NCI-H2227 treated with DMSO at 0.1 percent for 48 hours (cell line): ENCODE data around the gene TMEM247.
"Not testable (repeated sequence)": the region's sequence is repeated elsewhere in the genome, so short reads cannot be mapped to it uniquely, and the experiment has no call there.

Experiments used
- DNase-seq: peaks from one replicate; lab custom pipeline; 2025; lab: John Stamatoyannopoulos, UW

Gene TMEM247

GRCh38 chr2:46458763-46459500 lies 20.4 kb upstream of the TMEM247 start:
- DNase-seq, result no peak

GRCh38 chr2:46459694-46460093 lies 19.7 kb upstream of the TMEM247 start:
- DNase-seq, result no peak

GRCh38 chr2:46460241-46460921 lies 19.0 kb upstream of the TMEM247 start:
- DNase-seq, result no peak

DNA sequence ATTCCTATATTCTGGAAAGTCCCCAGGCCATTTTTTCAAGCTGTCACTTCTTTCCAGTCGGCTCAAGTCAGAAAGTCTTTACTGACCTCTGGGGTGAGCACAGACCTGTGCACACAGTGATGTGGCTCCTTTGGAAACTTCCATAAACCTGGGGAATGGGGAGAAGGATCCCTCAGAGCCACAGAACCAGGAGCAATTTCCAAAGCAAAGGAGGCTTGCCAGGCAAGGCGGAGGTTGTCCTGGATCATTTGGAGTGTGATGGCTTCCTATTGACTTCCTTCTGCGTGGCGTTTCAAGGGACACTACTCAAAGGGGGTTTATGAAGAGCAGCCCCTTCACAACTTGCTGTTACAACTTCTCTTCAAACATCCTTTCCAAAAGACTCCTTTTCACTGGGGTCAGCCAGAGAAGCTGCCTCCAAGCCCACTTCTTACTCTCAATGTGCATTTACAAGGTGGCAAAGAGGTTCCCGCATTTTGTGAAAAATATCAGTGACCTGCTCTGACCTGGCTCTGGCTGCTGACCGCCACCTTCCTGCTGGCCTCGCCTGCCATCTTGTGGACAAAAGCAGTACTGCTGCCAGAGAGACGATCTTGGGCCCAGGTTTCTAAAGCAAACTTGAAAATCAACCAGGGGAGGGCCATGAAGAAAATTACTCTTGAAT lies 18.2 kb upstream of the TMEM247 start:
- DNase-seq, result peak; percentile 52

DNA sequence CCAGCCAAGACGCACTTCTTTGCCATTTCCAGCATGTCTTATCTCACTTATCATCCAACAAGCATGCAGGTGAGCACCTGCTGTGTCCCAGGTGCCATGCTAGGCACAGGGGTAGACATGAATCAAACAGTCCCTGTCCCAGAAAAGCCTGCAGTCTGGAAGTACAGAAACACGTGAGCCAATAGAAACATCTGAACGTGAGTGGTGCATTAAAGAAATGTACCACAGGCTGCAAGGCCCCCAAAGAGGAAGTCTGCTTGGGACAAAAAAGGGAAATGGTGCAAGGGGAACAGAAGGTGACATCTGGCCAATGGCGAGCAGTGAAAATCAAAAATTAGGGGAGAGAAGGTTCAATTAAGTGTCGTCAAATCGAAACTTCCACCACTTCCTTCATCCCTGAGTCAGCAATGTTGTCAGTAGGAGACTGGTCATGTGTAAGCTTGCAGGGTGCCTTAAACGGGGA lies 17.6 kb upstream of the TMEM247 start:
- no peak for DNase-seq

DNA sequence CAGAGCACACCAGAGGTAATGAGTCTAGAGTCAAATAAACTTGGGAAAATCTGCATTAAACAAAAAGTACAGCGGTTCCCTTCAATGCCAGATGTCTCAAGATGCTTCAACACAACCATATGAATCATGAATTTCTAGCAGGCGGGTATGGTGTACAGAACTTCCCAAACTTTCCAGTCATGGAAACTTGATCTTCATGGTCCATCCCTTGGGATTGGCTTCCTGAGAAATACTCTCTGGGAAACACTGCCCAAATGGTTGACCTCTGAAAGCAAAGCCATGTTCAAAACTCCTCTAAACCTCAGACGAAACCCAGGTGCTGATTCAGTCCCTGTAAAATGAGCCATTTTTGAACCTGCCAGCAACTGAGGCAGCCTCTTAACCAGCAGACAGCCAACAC lies 16.4 kb upstream of the TMEM247 start:
- no peak for DNase-seq

DNA sequence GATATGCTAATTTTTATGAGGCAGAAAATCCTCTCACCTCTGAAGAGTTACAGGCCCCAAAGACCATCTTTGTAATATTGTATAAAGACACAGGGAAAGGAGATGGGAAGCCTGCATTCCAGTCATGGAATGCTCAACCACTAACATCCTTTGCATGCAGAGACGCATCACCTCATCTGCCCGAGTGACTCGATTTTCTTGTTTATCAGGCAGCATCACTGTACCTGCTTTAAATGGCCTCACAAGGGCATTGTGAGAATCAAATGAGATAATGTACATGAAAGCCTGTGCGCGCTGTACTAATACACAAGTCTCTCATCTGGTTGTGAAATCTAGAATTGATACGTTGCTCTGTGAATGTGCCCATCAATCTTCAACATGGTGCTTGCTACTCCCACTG lies 10.2 kb upstream of the TMEM247 start:
- no peak for DNase-seq

GRCh38 chr2:46469700-46470099 lies 9.7 kb upstream of the TMEM247 start:
- no peak for DNase-seq

- DNase-seq, result no peak
Observed at GRCh38 chr2:46470114-46470628, 9.2 kb upstream of the TMEM247 start.

DNA sequence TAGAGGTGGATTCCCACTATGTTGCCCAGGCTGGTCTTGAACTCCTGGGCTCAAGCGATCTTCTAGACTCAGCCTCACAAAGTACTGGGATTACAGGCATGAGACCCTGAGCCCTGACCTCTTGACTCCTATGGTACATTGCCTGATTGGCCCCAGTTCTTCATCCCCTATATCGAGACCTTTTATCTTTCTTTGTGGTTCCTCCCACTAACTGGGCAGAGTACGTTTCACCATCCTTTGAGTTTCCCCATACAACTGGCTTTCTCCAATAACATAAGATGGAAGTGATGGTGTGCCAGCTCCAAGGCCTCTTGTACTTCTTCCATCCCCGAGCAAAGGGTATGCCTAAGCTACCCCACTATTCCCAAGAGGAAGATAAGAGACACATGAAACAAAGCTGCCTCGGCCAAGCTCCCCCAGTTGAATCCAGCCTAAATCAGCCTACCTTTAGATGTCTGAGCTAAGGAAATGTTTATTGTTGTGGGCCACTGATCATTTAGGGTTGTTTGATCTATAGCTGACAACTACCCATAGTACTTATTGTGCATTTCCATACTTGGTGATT lies 8.3 kb upstream of the TMEM247 start:
- DNase-seq, result no peak

DNA sequence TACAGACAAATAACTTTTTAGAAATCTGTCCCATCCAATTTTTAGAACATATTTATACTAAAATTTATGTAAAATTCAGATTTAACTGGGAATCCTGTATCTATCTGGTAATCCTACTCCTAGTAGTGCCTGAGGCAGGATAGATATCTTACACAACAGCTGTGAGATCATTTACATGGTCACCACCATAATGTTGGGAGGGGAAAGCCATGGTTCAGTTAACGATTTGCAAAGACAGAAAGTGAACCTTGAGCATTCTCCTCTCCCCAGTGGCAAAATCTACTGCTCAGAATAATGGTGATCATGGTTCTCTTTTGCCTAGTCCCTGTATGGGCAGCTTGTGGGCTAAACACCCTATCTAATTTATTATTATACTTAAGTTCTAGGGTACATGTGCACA lies 7.7 kb upstream of the TMEM247 start:
- DNase-seq, result no peak

DNA sequence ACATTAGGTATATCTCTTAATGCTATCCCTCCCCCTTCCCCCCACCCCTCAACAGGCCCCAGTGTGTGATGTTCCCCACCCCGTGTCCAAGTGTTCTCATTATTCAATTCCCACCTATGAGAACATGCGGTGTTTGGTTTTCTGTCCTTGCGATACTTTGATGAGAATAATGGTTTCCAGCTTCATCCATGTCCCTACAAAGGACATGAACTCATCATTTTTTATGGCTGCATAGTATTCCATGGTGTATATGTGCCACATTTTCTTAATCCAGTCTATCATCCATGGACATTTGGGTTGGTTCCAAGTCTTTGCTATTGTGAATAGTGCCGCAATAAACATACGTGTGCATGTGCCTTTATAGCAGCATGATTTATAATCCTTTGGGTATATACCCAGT lies 7.2 kb upstream of the TMEM247 start:
- not testable (repeated sequence) for DNase-seq

- not testable (repeated sequence) for DNase-seq
Observed at GRCh38 chr2:46477462-46477861, 1.9 kb upstream of the TMEM247 start.

DNA sequence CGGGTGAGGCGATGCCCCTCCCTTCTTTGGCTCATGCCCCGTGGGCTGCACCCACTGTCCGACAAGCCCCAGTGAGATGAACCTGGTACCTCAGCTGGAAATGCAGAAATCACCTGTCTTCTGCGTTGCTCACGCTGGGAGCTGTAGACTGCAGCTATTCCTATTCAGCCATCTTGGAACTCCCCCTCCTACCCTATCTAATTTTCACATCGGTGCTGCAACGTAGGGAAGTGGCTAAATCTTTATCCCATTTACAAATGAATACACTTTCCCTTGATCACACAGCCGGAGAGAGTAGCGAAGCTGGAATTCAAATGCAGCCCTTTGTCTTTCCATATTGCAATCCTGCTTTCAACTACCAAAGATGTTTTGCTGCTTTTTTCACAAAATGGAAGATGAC lies 1.4 kb upstream of the TMEM247 start:
- no peak for DNase-seq

DNA sequence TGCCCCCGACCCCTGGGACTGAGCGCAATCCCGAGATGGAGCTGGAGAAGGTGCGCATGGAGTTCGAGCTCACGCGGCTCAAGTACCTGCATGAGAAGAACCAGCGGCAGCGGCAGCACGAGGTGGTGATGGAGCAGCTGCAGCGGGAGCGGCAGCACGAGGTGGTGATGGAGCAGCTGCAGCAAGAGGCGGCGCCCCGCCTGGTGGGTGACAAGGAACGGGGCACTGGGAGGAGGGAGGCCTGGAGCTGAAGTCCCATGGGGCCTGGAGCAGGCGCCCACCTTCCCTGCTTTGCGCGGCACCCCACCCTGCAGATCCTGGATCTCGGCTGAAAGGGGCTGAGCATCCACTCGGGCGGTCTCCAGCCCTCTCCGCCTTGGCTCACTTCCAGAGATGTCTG lies 1.2 kb downstream of the TMEM247 start:
- DNase-seq, result peak; percentile 7

- no peak for DNase-seq
Observed at GRCh38 chr2:46481198-46482193, 2.1 kb downstream of the TMEM247 start.

GRCh38 chr2:46482490-46482889 lies 3.1 kb downstream of the TMEM247 start:
- DNase-seq, result no peak

DNA sequence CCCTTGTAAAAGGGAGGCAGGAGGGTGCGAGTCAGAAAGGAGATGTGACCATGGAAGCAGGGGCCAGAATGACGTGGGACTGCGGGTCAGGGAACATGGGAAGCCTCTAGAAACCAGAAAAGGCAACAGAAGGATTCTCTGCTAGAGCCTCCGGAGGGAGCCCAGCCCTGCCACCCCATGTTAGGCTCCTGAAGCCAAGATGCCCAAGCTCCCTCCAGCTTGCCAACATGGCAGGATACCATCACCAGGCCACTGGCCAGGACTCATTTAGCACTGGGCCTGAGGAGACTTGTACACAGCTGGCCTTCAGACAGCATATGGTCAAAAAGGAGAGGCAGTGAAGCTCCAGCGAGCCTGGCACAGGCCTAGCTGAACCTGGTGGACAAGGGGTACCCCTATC lies 5.6 kb downstream of the TMEM247 start:
- no peak for DNase-seq

DNA sequence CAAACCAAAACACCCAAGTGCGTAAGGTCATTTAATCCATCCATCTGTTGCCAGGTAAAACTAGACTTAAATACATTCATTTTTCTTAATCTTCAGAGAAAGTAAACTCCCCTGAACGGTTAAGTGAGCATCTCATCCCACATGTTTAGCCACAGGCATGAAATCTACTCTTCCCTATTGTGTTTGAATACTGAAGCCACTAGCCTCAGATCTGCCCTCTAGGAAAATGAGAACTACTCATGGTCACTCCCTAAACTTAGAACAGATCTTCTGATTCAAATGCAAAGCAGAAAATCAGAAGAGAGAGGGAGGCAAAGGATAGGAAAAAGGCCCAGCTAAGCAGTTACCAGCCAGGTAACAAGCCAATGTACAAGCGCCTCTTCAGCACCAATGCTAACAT lies 7.1 kb downstream of the TMEM247 start:
- no peak for DNase-seq

DNA sequence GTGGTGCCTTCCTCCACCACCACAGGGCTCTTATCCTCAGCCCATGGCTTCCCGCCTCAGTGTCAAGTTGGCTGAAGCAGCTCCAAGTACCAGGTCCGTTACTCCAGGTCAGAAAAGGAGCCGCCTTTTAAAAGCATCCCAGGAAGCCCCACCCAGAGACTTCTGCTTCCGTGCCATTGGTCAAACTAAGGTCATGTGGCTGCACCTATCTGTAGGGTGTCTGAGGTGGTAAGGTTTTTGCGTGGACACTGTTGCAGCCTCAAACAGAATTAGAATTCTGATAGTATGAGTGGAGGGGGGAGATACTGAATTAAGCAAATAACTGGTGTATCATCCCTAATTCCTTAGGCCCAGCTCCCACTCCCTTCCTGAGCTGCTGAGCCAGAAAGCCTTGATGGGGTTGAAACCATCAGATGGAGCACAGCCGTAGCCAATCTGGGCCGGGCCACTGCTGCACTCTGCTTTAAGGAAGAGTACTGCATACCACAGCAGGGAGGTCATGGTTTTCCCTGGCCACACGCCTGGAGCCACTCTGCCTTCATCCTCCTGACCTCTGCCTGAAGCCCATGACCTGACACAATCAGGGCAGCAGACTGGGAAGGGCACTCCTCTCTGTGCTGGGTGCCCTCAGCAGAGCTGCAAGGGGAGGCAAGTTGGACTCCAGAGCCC lies 8.4 kb downstream of the TMEM247 start:
- no peak for DNase-seq

DNA sequence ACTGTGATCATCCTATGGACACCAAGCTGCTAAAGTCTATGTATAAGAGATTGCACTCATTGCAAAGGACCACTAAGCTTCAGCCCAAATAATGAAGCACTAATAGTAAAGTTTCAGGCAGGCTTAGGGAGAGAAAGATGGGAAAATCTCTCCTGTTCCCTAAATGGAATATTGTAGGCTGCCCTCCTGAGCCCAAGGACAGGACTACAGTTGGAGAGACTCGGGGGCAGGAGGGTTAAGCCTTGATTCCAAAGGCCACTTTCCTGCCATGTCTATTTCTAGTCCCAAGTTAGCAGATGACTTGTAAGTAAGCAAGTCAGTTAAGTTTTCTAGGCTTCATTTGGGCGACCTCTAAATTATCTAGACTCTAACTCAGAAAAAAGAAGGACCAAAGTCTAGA lies 9.0 kb downstream of the TMEM247 start:
- no peak for DNase-seq
